Colon (tissue), 2 donors: ENCODE measurements around the gene LPP.

ENCODE experiments used
- FAIRE-seq: peaks from 2 replicates; lab custom pipeline; 2012; peaks lifted over from hg19 to GRCh38; lab: Jason Lieb, UNC
- donor health status: control.
- donor health status: control.

LPP gene

DNA sequence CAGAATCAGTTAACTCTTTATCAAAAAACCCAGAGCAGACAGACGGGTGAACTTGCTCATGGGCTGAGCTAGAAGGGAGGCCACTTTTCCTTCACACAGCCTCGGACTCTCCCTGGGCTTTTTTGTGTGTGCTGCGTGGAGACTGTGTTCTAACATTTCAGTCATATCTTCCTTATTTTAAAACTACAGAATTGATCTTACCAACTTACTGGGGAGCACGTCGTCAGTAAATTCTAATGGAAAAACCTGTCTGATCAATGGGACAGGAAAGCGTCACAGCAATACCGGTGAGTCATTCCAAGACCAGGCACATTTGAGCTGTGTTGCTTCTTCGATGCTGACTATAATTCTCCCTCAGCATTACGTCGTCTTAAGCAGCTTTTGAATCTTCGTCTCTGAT lies 145.1 kb downstream of the LPP start:
- FAIRE-seq = no peak

GRCh38 chr3:188299708-188300107 lies 145.8 kb downstream of the LPP start:
- no peak for FAIRE-seq

DNA sequence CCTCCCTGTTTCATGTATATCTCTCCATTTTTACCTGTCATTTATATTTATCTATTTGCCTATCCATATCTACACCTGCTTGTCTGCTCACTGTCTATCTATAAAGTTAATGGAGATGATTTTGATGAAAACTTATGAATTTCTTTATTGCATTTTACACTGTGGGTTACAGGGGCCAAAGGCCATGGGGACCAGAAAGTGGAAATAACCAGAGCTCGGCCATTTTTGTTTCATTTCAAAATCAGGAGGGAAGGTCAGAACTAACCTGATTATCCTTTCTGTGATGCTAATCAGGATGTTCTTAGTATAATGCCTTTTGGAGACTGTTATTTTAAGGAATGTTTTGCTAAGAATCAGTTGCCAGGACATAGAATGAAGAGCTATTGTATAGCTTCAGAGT lies 147.2 kb downstream of the LPP start:
- FAIRE-seq = no peak

- FAIRE-seq = no peak
Measured at GRCh38 chr3:188303286-188303799, 149.4 kb downstream of the LPP start.

GRCh38 chr3:188303823-188304222 lies 149.9 kb downstream of the LPP start:
- FAIRE-seq = no peak

- no peak for FAIRE-seq
Measured at GRCh38 chr3:188304501-188304900, 150.5 kb downstream of the LPP start.

- FAIRE-seq = no peak
Measured at GRCh38 chr3:188305220-188305619, 151.3 kb downstream of the LPP start.

DNA sequence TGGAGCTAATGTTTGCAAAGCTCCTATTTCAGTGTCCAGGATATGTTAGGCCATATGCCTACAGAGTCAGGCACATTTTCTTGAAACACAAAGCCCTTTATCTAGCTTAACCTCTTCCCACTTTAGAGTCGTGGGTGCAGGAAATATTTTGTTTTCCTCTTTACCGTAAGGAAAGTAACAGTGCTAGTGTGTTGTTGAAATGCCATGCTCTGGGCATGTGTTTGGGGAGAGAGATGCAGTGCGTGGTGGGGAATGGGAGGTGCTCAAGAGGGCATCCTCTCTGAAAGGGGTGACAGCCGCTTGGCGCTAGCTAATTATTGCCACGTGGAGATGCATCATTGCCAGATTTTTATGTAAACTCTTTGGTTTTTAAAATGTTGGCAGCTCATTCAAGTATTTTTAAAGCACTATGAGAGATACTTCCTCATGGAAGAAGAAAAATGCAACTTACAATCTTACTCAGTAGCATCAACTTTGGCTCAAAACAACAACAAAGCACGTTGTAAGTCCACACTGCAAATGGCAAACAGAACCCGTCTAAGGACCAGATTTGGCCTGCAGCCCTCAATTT lies 152.6 kb downstream of the LPP start:
- FAIRE-seq = no peak

- no peak for FAIRE-seq
Measured at GRCh38 chr3:188309437-188310269, 155.7 kb downstream of the LPP start.

DNA sequence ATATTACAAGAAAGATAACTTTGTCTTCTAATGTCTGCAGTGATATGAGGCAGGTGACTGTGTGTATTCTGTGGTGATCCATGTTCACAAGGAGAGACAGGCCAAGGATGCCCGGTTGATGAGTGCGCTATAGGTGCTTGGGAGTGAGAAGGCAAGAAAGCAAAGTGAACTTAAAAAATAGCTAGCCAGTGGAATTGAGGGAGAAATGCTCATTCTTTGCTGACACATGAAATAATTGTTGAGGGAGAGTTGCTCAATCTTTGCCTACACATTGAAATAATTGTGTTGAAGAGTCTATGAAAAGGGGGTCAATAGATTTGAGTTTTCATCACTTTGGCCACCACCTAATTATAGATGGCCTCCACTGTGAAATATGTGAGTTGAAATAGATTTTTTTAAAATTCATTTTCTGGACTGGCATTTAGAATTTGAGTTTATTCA lies 156.3 kb downstream of the LPP start:
- FAIRE-seq = no peak

- no peak for FAIRE-seq
Measured at GRCh38 chr3:188315553-188315952, 161.6 kb downstream of the LPP start.

DNA sequence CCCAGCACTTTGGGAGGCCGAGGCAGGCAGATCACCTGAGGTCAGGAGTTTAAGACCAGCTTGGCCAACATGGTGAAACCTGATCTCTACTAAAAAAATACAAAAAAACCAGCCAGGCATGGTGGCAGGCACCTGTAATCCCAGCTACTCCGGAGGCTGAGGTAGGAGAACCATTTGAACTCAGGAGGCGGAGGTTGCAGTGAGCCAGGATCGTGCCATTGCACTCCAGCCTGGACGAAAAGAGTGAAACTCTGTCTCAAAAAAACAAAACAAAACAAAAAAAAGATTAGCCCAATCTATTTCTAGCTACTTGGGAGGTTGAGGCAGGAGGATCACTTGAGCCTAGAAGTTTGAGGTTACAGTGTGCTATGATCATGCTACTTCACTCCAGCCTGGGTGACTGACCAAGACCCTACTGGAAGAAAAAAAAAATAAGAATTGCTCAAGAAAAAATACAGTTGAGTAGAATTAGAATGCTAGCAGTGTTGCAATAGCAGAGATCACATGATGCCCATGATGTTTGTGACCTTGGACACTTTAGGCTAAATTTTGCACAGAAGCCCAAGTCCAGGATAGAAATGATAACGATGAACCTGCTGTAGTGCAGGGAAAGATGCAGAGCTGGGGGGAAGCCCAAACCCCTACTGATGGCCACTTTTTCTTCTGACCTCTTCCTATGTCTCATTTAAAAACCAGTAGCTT lies 162.2 kb downstream of the LPP start:
- no peak for FAIRE-seq

DNA sequence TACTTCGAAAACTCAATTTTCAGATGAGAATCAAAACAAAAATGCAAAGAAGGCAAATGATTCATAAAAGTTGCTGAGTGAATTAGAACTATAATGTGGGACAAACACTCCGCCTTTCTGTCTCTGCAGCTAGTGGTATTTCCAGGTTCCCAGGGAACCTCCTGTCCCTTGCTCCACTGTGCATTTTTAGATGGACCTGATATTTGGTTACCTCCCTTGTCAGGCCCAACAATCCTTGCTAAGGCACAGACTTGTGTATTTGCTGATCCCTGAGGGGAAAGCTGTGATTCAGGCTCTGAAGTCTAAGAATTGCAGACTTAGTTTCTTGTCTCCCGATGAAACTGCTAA lies 162.7 kb downstream of the LPP start:
- no peak for FAIRE-seq

DNA sequence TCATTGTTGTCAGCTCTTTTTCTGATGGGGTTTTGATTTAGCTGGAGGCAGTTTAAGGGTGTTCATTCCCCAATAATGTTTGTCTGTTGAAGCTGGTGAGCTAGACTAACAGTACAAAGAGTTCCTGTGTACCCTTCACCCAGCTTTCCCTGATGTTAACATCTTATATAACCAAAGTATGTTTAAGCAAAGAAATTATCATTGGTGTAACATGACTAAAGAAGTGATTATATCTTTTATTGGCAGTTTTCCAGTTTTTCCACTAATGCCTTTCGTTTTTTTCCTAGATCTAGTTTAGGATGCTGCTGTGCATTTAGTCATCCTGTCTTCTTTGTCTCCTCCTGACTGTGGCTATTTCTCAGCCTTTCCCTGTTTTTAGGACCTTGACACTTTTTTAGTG lies 165.6 kb downstream of the LPP start:
- FAIRE-seq = no peak

- FAIRE-seq = no peak
Measured at GRCh38 chr3:188320757-188321156, 166.8 kb downstream of the LPP start.

DNA sequence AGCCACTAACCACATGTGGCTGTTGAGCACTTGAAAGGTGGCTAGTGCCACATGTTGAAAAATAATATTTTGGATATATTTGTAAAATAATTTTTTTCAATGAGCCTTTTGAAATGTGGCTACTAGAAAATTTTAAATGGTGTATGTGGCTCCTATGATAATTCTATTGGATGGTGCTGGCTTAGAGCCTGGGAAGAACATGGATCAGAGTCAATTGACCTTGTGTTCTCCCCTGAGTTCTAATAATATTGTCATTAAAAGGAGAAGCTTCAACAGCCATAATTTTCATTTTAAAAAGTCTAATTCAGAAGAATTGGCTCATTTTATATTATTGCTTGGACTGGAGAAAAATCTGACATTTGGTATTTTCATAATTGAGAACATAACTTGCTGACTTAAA lies 167.3 kb downstream of the LPP start:
- no peak for FAIRE-seq

- no peak for FAIRE-seq
Measured at GRCh38 chr3:188322135-188322887, 168.4 kb downstream of the LPP start.

DNA sequence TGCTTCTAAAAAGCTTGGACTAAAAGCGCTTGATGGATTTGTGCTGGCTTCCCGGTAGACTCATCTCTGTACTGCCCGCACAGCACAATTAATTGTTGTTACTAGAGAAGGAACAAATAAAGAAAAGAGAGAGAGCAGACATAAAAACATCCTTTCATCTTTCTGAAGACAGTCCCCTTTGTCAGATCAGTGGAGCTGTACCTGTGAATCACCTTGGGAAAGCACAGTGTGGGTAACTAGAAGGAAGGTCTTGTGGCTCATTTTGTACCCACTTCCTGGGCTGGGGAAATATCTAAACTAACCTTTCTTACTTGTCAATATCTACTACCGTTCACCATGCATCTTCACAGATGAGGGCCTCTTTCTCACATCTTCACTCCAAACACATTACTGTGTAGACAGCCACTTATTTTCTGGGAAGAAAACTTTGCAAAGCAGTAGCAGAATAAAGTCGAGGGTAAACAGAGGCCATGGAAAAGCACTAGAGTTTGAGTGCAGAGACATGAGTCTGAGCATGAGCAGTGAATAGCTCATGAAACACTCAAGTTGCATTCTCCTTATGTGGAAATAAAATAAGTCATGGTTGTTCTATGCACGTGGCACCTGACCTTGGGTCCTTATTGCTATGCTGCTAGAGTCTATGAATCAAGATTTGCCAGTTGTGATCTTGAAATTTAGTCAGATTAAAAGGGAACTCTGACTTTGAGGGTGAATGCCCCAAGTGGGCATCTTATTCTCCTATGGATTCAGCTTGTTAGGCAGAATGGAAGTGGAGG lies 169.3 kb downstream of the LPP start:
- FAIRE-seq = no peak

DNA sequence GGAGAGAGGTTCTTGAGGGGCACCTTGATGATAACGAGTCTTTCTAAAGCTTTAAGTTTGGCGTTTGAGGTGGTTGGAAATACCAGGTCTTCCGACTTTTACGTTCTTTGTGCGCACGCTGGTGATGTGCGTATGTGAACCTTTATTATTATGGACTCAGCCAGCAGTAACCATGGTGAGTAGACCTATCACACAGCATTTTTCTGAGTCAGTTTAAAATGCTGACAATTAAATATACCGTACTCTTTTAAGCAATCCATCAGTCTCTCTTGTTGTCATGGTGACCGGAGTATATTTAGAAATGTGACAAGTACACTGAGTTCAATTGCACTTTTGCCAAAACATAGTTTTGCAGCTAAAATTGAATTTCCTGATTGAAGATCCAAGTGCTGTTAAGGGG lies 172.2 kb downstream of the LPP start:
- no peak for FAIRE-seq

DNA sequence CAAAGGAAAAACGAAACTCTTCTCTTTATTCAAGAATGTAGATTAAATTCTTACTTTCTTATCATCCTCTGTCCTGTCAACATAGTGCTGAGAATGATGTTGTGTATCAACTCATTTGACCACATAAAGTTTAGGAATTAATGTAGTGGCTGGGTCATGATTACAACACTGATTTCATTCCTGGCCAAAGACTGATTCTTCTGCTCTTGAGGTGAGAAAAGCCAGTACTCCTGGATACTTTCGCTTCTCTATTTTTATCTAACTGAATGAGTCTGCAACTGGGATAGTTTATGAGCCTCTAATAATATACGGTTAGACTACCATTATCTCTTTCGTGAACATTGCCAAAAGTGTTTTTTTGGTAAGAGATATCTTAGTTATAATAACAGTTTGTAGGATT lies 173.0 kb downstream of the LPP start:
- FAIRE-seq = no peak

DNA sequence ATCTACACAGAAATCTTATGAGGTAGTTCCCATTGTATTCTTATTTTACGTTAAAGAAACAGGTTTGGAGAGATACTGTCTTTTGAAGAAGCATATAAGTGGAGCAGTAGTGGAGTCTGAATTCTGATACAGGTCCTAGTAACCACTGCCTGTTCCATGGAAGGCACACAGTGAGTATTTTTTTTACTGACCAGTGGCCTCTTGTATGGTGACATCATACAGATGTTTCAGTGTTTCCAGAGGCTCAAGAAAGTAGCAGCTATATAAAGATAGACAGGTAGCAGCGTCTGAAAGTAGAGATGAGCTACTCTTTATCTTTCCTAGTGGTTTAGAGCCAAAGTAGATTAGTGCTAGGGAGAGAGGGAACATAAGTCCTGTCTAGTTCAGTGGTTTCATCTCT lies 173.5 kb downstream of the LPP start:
- no peak for FAIRE-seq

DNA sequence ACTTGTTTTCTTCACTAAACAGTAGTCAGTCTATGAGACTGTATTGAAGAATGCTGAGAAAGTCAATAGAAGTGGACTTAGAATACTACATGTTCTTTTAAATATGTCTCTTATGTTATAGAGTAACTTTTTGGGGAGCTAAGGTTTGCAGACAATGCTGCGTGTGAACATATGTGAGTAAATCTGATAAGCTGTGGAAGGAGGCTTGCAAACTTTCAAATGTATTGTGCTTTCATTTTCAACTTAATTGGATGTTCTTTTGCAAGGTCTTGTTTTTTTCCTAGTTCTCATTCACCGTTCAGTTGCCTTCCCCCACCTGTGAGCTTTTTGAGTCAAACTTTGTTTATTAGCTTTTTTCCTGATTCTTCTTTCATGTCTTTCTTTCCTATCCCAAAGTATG lies 176.2 kb downstream of the LPP start:
- FAIRE-seq = no peak
